Endothelial cell of umbilical vein (primary cell): ENCODE results near the gene KCNQ5. TPM values are rescaled to one million over a fixed set of nuclear protein-coding genes. Genes with fewer than 3 reads are reported as not detected.

Source experiments
- BruUV-seq: library from RNA; stranded (reverse); fragments of 400-500 nt; replicated peaks from 2 replicates; lab custom pipeline; 2021; lab: Mats Ljungman, UMichigan
- CTCF ChIA-PET: fragments of 300-600, 350-600 bp; sonication (Branson Sonifier 250); formaldehyde crosslinking; loops from one replicate; lab custom pipeline; 2021; ENCODE audit warnings: antibody characterized with exemption, inconsistent platforms; lab: Charles Lee
- POLR2A ChIA-PET: fragments of 300-600, 350-600 bp; sonication (Branson Sonifier 250); formaldehyde crosslinking; loops from one replicate; lab custom pipeline; 2021; ENCODE audit warnings: antibody characterized with exemption, inconsistent platforms; lab: Charles Lee
- DNase-seq: peaks from one replicate; pipeline ENCODE4 v3.0.0-alpha.2; 2011; ENCODE audit warnings: low read depth, low spot score
- FAIRE-seq: peaks from 2 replicates; lab custom pipeline; 2011; peaks lifted over from hg19 to GRCh38; lab: Jason Lieb, UNC
- H2AFZ ChIP-seq: 2 replicates; pipeline ENCODE4 v1.6.0; 2012; ENCODE audit warnings: low read depth, low read length, control low read depth, inconsistent platforms
- H3K27ac ChIP-seq: 2 replicates; pipeline ENCODE4 v1.5.1; 2011; ENCODE audit warnings: low read depth, mild to moderate bottlenecking, control low read depth, low read length, moderate library complexity; ENCODE audit not compliant: insufficient read depth
- H3K27me3 ChIP-seq, 2 experiments: 2 replicates each; pipeline versions ENCODE4 v1.6.0 to v1.6.1; 2011; ENCODE audit warnings: low read length in 2 of 2, mixed read lengths in 1 of 2; ENCODE audit not compliant: control insufficient read depth in 2 of 2, insufficient read depth in 2 of 2
- H3K36me3 ChIP-seq, 2 experiments: 2 replicates in 1 of 2; 3 replicates in 1 of 2; pipeline ENCODE4 v1.5.1; 2011; ENCODE audit warnings: low read length in 2 of 2, mild to moderate bottlenecking in 1 of 2, moderate library complexity in 1 of 2; ENCODE audit not compliant: control insufficient read depth in 2 of 2, insufficient read depth in 2 of 2; ENCODE audit errors: extremely low read depth in 1 of 2
- H3K4me1 ChIP-seq: 3 replicates; pipeline ENCODE4 v1.5.1; 2011; ENCODE audit warnings: mild to moderate bottlenecking, low read length; ENCODE audit not compliant: control insufficient read depth, insufficient read depth; ENCODE audit errors: extremely low read depth
- H3K4me2 ChIP-seq: 2 replicates; pipeline ENCODE4 v1.6.1; 2011; ENCODE audit warnings: low read length, control low read depth, mixed read lengths; ENCODE audit not compliant: insufficient read depth
- H3K4me3 ChIP-seq, 3 experiments: fragments of 200-600 bp in 1 of 3; sonication (generic), shearing (Covaris generic) in 1 of 3; replicated peaks in 1 of 3; 2 replicates each; pipeline ENCODE4 v1.5.1; 2011 to 2016; ENCODE audit warnings: control low read depth in 3 of 3, low read length in 3 of 3, mild to moderate bottlenecking in 2 of 3, inconsistent platforms in 1 of 3, low read depth in 1 of 3, moderate library complexity in 1 of 3; ENCODE audit not compliant: insufficient read depth in 1 of 3
- H3K79me2 ChIP-seq: 2 replicates; pipeline ENCODE4 v1.6.0; 2012; ENCODE audit warnings: low read length, inconsistent platforms; ENCODE audit not compliant: control insufficient read depth, insufficient read depth
- H3K9ac ChIP-seq: replicated peaks from 2 replicates; pipeline ENCODE3; 2011; ENCODE audit warnings: low read length, control low read depth; ENCODE audit not compliant: insufficient read depth; ENCODE audit errors: extremely low read depth
- H3K9me1 ChIP-seq: replicated peaks from 3 replicates; pipeline ENCODE4 v1.6.0; 2011; ENCODE audit warnings: mild to moderate bottlenecking, low read length; ENCODE audit not compliant: control insufficient read depth, insufficient read depth; ENCODE audit errors: extremely low read depth
- H3K9me3 ChIP-seq: replicated peaks from 2 replicates; pipeline ENCODE4 v1.5.1; 2012; ENCODE audit warnings: low read length, inconsistent platforms; ENCODE audit not compliant: control insufficient read depth, insufficient read depth
- H4K20me1 ChIP-seq: replicated peaks from 2 replicates; pipeline ENCODE3; 2011; ENCODE audit warnings: mild to moderate bottlenecking, low read length; ENCODE audit not compliant: control insufficient read depth, insufficient read depth; ENCODE audit errors: extremely low read depth
- CTCF ChIP-seq, 2 donors: IDR thresholded peaks; 1 replicate in 1 of 2; 2 replicates in 1 of 2; pipeline ENCODE4 v1.5.1; 2011; ENCODE audit warnings: low read length in 2 of 2, mild to moderate bottlenecking in 2 of 2, moderate library complexity in 2 of 2, control low read depth in 1 of 2, inconsistent platforms in 1 of 2, low read depth in 1 of 2; ENCODE audit not compliant: insufficient read depth in 1 of 2; ENCODE audit errors: extremely low read depth in 1 of 2
- EZH2 ChIP-seq: IDR thresholded peaks from 2 replicates; pipeline ENCODE4 v1.6.1; 2012; ENCODE audit warnings: borderline replicate concordance, low read depth, mild to moderate bottlenecking, moderate library complexity, low read length, inconsistent platforms; ENCODE audit not compliant: severe bottlenecking
- FOS ChIP-seq: IDR thresholded peaks from 2 replicates; pipeline ENCODE4 v1.6.1; 2011; ENCODE audit warnings: mild to moderate bottlenecking, low read length, moderate library complexity, borderline replicate concordance; ENCODE audit not compliant: insufficient read depth
- GATA2 ChIP-seq: IDR thresholded peaks from 2 replicates; pipeline ENCODE4 v1.7.0; 2011; ENCODE audit warnings: low read depth, mild to moderate bottlenecking, moderate library complexity, mixed read lengths, low read length; ENCODE audit not compliant: insufficient read length, insufficient read depth
- JUN ChIP-seq: IDR thresholded peaks from 2 replicates; pipeline ENCODE4 v1.6.1; 2011; ENCODE audit warnings: borderline replicate concordance, low read depth; ENCODE audit not compliant: insufficient read length, insufficient read depth
- MAX ChIP-seq: IDR thresholded peaks from 2 replicates; pipeline ENCODE4 v1.6.1; 2011; ENCODE audit not compliant: insufficient read depth, insufficient read length
- MYC ChIP-seq: IDR thresholded peaks from one replicate; pipeline ENCODE4 v1.6.1; 2011; ENCODE audit warnings: mild to moderate bottlenecking, low read depth, low read length
- POLR2A ChIP-seq: IDR thresholded peaks from 2 replicates; pipeline ENCODE4 v1.6.1; 2012; ENCODE audit warnings: low read depth, mild to moderate bottlenecking, control low read depth, low read length
- POLR2AphosphoS5 ChIP-seq: IDR thresholded peaks from 2 replicates; pipeline ENCODE4 v1.6.1; 2012; ENCODE audit warnings: low read depth, mild to moderate bottlenecking, control low read depth, low read length, moderate library complexity; ENCODE audit not compliant: insufficient read depth
- dilution Hi-C: fragments of 300-500 bp; cut with MboI; formaldehyde crosslinking; loops from one replicate; pipeline ENCODE4 v1.15.0; 2019; ENCODE audit warnings: low sequenced_read_pairs; ENCODE audit not compliant: extremely low pct_ligation_motif_present
- intact Hi-C: fragments of 100-400 bp; cut with micrococcal nuclease; formaldehyde crosslinking; loops from one replicate; pipeline ENCODE4 v1.10.0; 2022
- polyA plus RNA-seq, 4 experiments: library from polyadenylated mRNA; depleted of rRNA in 3 of 4; stranded (reverse) in 3 of 4; unstranded in 1 of 4; fragments of >200 nt; gene quantifications; 2 replicates each; pipeline versions ENCODE4 v1.2.1 to v1.2.3, GENCODE V29; 2011 to 2012; ENCODE audit warnings: missing spikeins in 1 of 4
- total RNA-seq: library from RNA; stranded (reverse); gene quantifications from 2 replicates; pipeline ENCODE4 v1.2.3, GENCODE V29; 2021

The KCNQ5 gene
- total and polyA plus RNA-seq, 2 donors (not counting 3 experiments of a cell fraction or from before 2014, with no cell fraction given), result 0.22 TPM; not detected in 1

GRCh38 chr6:72696055-72696454 is 74.2 kb downstream of the KCNQ5 start:
- H3K9ac ChIP-seq, result no peak overlapping the region
- no peak overlapping the region for H2AFZ ChIP-seq
- H3K27ac ChIP-seq, result no peak overlapping the region
- intact Hi-C loops (no loop called here), dilution Hi-C loops (no loop called here)
- ChIA-PET POLR2A (no interaction called here), CTCF (no interaction called here)
- no peak for TF ChIP-seq MAX
- TF ChIP-seq POLR2A, result no peak
- TF ChIP-seq EZH2, result no peak
- TF ChIP-seq MYC, result no peak
- no peak for TF ChIP-seq CTCF (IDR thresholded peaks at IDR 0.05; ENCODE audit: extremely low read depth in 1 of 2, insufficient read depth in 1 of 2, low read depth in 1 of 2, low read length in 2 of 2)
- no peak for TF ChIP-seq GATA2
- no peak for TF ChIP-seq JUN
- no peak for TF ChIP-seq POLR2AphosphoS5
- TF ChIP-seq FOS, result no peak
- DNase-seq (no peak), FAIRE-seq (no peak)
- H3K4me2 ChIP-seq, result no peak overlapping the region
- no peaks in the 10 kb centered on the region for H3K36me3 ChIP-seq
- H3K4me1 ChIP-seq, result no peaks in the 10 kb centered on the region
- H3K4me3 ChIP-seq, result no peak overlapping the region
- no peaks in the 10 kb centered on the region for H3K9me1 ChIP-seq
- no TSS peak for BruUV-seq
- no peaks in the 10 kb centered on the region for H4K20me1 ChIP-seq
- no peaks in the 10 kb centered on the region for H3K27me3 ChIP-seq
- no peaks in the 10 kb centered on the region for H3K9me3 ChIP-seq
- H3K79me2 ChIP-seq, result no peaks in the 10 kb centered on the region
